CD4-positive, alpha-beta memory T cell (primary cell): Measurements from ENCODE around the gene TMEM52. TPM values are rescaled to one million over a fixed set of nuclear protein-coding genes. Genes with fewer than 3 reads are reported as not detected.
A peak's percentile ranks its signal among the peaks of the same experiment; 100 is the strongest.

Experiments used
- CTCF ChIA-PET: fragments of 350-600 bp; sonication (Branson Sonifier 250); formaldehyde crosslinking; loops from one replicate; lab custom pipeline; 2021; ENCODE audit warnings: inconsistent platforms; ENCODE audit not compliant: partially characterized antibody; lab: Charles Lee
- POLR2A ChIA-PET: fragments of 350-600 bp; sonication (Branson Sonifier 250); formaldehyde crosslinking; loops from one replicate; lab custom pipeline; 2021; ENCODE audit not compliant: partially characterized antibody; lab: Charles Lee
- DNase-seq, 5 donors: peaks; one replicate each; pipeline versions ENCODE4 v3.0.0 to v3.0.0-alpha.2; 2020 to 2022; ENCODE audit warnings: mixed read lengths in 1 of 5
- H3K27ac ChIP-seq: one replicate; pipeline ENCODE4 v1.7.0; 2013; ENCODE audit warnings: low read depth, low read length
- H3K27me3 ChIP-seq: 2 replicates; pipeline ENCODE4 v1.7.0; 2013; ENCODE audit warnings: mild to moderate bottlenecking, low read length, moderate library complexity; ENCODE audit not compliant: insufficient read depth
- H3K36me3 ChIP-seq: 2 replicates; pipeline ENCODE4 v1.7.0; 2013; ENCODE audit warnings: mild to moderate bottlenecking, low read length, moderate library complexity; ENCODE audit not compliant: insufficient read depth
- H3K4me1 ChIP-seq: 2 replicates; pipeline ENCODE4 v1.7.0; 2013; ENCODE audit warnings: mild to moderate bottlenecking, low read length, moderate library complexity; ENCODE audit not compliant: insufficient read depth
- H3K4me3 ChIP-seq, 2 donors: one replicate each; pipeline ENCODE4 v1.7.0; 2013; ENCODE audit warnings: low read length in 2 of 2, mild to moderate bottlenecking in 1 of 2
- H3K9me3 ChIP-seq, 2 donors: one replicate each; pipeline ENCODE4 v1.7.0; 2013; ENCODE audit warnings: low read length in 2 of 2, control low read depth in 1 of 2; ENCODE audit not compliant: control insufficient read depth in 1 of 2
- H3K27ac Mint-ChIP-seq, 7 donors: one replicate each; pipeline ENCODE4 v1.8.0; 2020 to 2021; ENCODE audit warnings: mixed read lengths in 7 of 7, mild to moderate bottlenecking in 6 of 7, inconsistent platforms in 3 of 7, moderate library complexity in 3 of 7
- H3K27me3 Mint-ChIP-seq, 2 donors: one replicate each; pipeline ENCODE4 v1.8.0; 2020 to 2021; ENCODE audit warnings: mixed read lengths in 2 of 2
- H3K36me3 Mint-ChIP-seq, 2 donors: one replicate each; pipeline ENCODE4 v1.8.0; 2020 to 2021; ENCODE audit warnings: mixed read lengths in 2 of 2, inconsistent platforms in 1 of 2, mild to moderate bottlenecking in 1 of 2
- H3K4me1 Mint-ChIP-seq, 4 donors: one replicate each; pipeline ENCODE4 v1.8.0; 2020 to 2021; ENCODE audit warnings: mixed read lengths in 4 of 4, mild to moderate bottlenecking in 1 of 4
- H3K4me3 Mint-ChIP-seq, 8 donors: one replicate each; pipeline ENCODE4 v1.8.0; 2020 to 2021; ENCODE audit warnings: mixed read lengths in 8 of 8, mild to moderate bottlenecking in 7 of 8, moderate library complexity in 6 of 8, inconsistent platforms in 3 of 8
- H3K9me3 Mint-ChIP-seq, 8 donors: one replicate each; pipeline ENCODE4 v1.8.0; 2020 to 2021; ENCODE audit warnings: mixed read lengths in 8 of 8, mild to moderate bottlenecking in 5 of 8, inconsistent platforms in 3 of 8, moderate library complexity in 1 of 8
- intact Hi-C: fragments of 100-400 bp; cut with micrococcal nuclease; formaldehyde crosslinking; loops from one replicate; pipeline ENCODE4 v1.15.1; 2023
- polyA plus RNA-seq, 2 donors: library from polyadenylated mRNA; unstranded; fragments of 300-500 nt; fragmentation: Illumina TruSeq; gene quantifications; one replicate each; pipeline ENCODE4 v1.2.3, GENCODE V29; 2021
- total RNA-seq, 2 experiments: library from RNA; stranded (reverse); gene quantifications; one replicate each; pipeline ENCODE4 v1.2.3, GENCODE V29; 2021

The TMEM52 gene
- total and polyA plus RNA-seq, 4 experiments from 2014 or later: 0.55 TPM; not detected in 3

- Histone ChIP-seq H3K36me3 (no peaks in the 10 kb centered on the region), H3K9me3 (no peaks in the 10 kb centered on the region), H3K4me1 (no peaks in the 10 kb centered on the region), H3K4me3 (no peak overlapping the region), H3K27ac (no peak overlapping the region), H3K27me3 (no peaks in the 10 kb centered on the region)
- no peaks in the 10 kb centered on the region for H3K4me1 Mint-ChIP-seq
- CTCF ChIA-PET: no interaction called here
- DNase-seq: no peak
- intact Hi-C loops: no loop called here
- H3K9me3 Mint-ChIP-seq: no peaks in the 10 kb centered on the region
- H3K27me3 Mint-ChIP-seq: no peaks in the 10 kb centered on the region
- no peak overlapping the region for H3K27ac Mint-ChIP-seq
- H3K4me3 Mint-ChIP-seq: no peak overlapping the region
- POLR2A ChIA-PET: no interaction called here
- no peaks in the 10 kb centered on the region for H3K36me3 Mint-ChIP-seq
Measured at GRCh38 chr1:1926346-1926811, 7.3 kb upstream of the TMEM52 start.

- no peak for DNase-seq
- H3K27me3 ChIP-seq: no peaks in the 10 kb centered on the region
- H3K4me1 Mint-ChIP-seq: no peaks in the 10 kb centered on the region
- H3K36me3 Mint-ChIP-seq: no peaks in the 10 kb centered on the region
- ChIA-PET CTCF (no interaction called here), POLR2A (no interaction called here)
- no peak overlapping the region for H3K27ac Mint-ChIP-seq
- H3K27ac ChIP-seq: no peak overlapping the region
- H3K27me3 Mint-ChIP-seq: no peaks in the 10 kb centered on the region
- no peaks in the 10 kb centered on the region for H3K4me1 ChIP-seq
- intact Hi-C loops: no loop called here
- no peaks in the 10 kb centered on the region for H3K9me3 ChIP-seq
- H3K4me3 Mint-ChIP-seq: no peak overlapping the region
- no peak overlapping the region for H3K4me3 ChIP-seq
- H3K9me3 Mint-ChIP-seq: no peaks in the 10 kb centered on the region
- no peaks in the 10 kb centered on the region for H3K36me3 ChIP-seq
Measured at GRCh38 chr1:1925437-1926345, 6.6 kb upstream of the TMEM52 start.

- ChIA-PET CTCF (interaction anchor here (0.9 kb wide), 1 partner anchor 16 kb away, joined by 3 read pairs; no protein-coding TSS in a partner anchor), POLR2A (no interaction called here)
- DNase-seq: no peak
- Histone ChIP-seq H3K4me1 (peaks cover 2% of the 10 kb centered on the region), H3K36me3 (no peaks in the 10 kb centered on the region), H3K27ac (no peak overlapping the region), H3K9me3 (no peaks in the 10 kb centered on the region), H3K27me3 (no peaks in the 10 kb centered on the region), H3K4me3 (no peak overlapping the region)
- H3K9me3 Mint-ChIP-seq: no peaks in the 10 kb centered on the region
- intact Hi-C loops: no loop called here
- H3K4me1 Mint-ChIP-seq: no peaks in the 10 kb centered on the region
- no peak overlapping the region for H3K4me3 Mint-ChIP-seq
- H3K27ac Mint-ChIP-seq: peak overlapping the region in 1 of 7 donors; percentile 35
- no peaks in the 10 kb centered on the region for H3K36me3 Mint-ChIP-seq
- no peaks in the 10 kb centered on the region for H3K27me3 Mint-ChIP-seq
Measured at GRCh38 chr1:1924849-1925248, 5.8 kb upstream of the TMEM52 start.

DNA sequence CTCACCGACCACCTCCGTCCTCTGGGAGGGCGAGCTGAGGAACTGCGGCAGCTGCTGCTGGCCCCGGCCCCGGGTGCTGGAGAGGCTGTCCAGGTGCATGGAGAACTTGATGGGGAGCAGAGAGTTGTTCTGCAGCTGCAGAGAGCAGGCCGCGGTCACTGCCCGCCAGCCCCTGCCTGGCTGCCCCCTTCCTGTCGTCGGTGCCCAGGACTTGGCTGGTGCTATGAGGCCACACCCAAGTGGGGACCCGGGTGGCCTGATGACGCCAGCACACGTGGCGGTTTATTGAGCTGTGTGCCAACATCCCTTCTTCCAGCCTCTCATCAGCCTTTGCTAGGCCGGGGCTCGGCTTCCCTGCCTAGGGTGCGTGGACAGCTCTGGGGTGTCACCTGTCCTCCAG is 5.3 kb upstream of the TMEM52 start:
- intact Hi-C loops: no loop called here
- DNase-seq: no peak
- peak overlapping the region in 1 of 7 donors; percentile 35 for H3K27ac Mint-ChIP-seq
- no peaks in the 10 kb centered on the region for H3K27me3 ChIP-seq
- no peak overlapping the region for H3K27ac ChIP-seq
- H3K9me3 Mint-ChIP-seq: no peaks in the 10 kb centered on the region
- no peaks in the 10 kb centered on the region for H3K27me3 Mint-ChIP-seq
- no peaks in the 10 kb centered on the region for H3K9me3 ChIP-seq
- ChIA-PET POLR2A (no interaction called here), CTCF (interaction anchor here (0.9 kb wide), 1 partner anchor 15 kb away, joined by 3 read pairs; no protein-coding TSS in a partner anchor)
- H3K4me1 ChIP-seq: peaks cover 6% of the 10 kb centered on the region
- H3K4me1 Mint-ChIP-seq: peaks cover 0 to 4% (median 1%) of the 10 kb centered on the region in 4 donors
- no peaks in the 10 kb centered on the region for H3K36me3 Mint-ChIP-seq
- H3K36me3 ChIP-seq: no peaks in the 10 kb centered on the region
- H3K4me3 Mint-ChIP-seq: no peak overlapping the region
- H3K4me3 ChIP-seq: no peak overlapping the region

DNA sequence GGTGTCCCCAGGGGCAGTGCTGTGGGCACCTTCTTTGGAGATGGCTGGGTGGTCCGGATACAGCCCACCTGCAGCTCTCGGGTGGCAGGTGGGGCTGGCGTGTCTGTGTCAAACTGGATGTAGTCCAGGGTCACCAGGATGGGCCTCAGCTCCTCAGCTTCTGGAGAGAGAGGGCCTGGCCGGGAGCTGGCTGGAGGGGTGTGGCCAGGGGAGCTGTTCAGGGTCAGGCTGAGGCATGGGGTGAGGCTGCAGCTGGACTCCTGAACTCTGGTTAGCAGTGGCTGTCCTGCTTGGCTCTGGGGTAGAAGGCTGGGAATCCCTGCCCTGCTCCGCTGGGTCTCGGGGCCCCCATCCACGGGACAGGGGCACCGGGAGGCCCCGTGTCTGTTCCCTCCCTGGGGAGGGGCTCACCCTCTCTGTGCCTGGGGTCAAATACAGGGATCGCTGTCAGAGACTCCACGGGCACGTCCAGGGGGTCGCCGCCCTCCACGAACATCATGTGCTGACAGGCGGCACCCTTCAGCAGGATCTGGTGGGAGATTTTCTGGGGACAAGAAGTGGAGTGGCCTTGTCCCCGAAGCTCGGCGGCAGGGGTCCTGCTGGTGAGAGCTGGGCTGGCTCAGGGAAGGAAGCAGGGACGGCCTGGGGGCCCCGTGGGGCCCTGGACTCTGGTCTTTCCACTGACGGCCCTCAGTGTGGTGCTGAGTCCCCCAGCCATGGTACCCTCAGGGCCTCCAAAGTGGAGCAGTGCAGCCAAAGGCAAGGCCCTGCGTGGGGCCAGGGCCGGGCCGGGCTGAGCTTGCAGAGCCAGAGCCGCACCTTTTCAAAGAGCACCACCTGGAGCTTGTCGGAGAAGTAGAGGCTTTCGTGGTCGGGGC is 4.1 kb upstream of the TMEM52 start:
- intact Hi-C loops: no loop called here
- Histone ChIP-seq H3K36me3 (no peaks in the 10 kb centered on the region), H3K27me3 (no peaks in the 10 kb centered on the region), H3K4me1 (peaks cover 13% of the 10 kb centered on the region), H3K27ac (no peak overlapping the region), H3K4me3 (no peak overlapping the region), H3K9me3 (no peaks in the 10 kb centered on the region)
- Mint-ChIP-seq H3K36me3 (no peaks in the 10 kb centered on the region), H3K27ac (no peak overlapping the region), H3K27me3 (no peaks in the 10 kb centered on the region), H3K4me3 (no peak overlapping the region), H3K4me1 (peaks cover 1 to 7% (median 2%) of the 10 kb centered on the region in 4 donors), H3K9me3 (no peaks in the 10 kb centered on the region)
- CTCF ChIA-PET: no interaction called here
- POLR2A ChIA-PET: interaction anchor here (0.9 to 1.0 kb wide), 2 partner anchors 14 kb away, joined by 3 read pairs; no protein-coding TSS in a partner anchor
- DNase-seq: no peak

DNA sequence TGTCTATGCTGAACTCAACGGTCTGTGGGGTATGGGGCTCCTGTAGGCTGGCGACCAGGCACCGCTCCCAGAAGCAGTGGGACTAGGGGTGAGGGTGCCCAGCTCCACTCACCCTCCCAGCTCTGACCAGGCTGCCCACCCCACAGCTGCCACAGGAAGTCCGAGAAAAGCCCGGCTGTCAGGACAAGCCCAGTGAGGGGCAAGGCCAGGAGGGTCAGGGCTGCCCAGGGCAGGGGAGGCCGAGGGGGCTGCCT is 3.5 kb upstream of the TMEM52 start:
- Mint-ChIP-seq H3K4me1 (peaks cover 1 to 12% (median 5%) of the 10 kb centered on the region in 4 donors), H3K27ac (no peak overlapping the region)

More for the DNA sequence above, 3.5 kb upstream of the TMEM52 start:
- no peaks in the 10 kb centered on the region for H3K36me3 Mint-ChIP-seq
- intact Hi-C loops: no loop called here
- CTCF ChIA-PET: no interaction called here
- H3K27ac ChIP-seq: no peak overlapping the region
- no peaks in the 10 kb centered on the region for H3K27me3 ChIP-seq
- DNase-seq: no peak
- no peaks in the 10 kb centered on the region for H3K36me3 ChIP-seq
- no peaks in the 10 kb centered on the region for H3K9me3 ChIP-seq
- POLR2A ChIA-PET: interaction anchor here (1.0 kb wide), 1 partner anchor 13 kb away, joined by 3 read pairs; no protein-coding TSS in a partner anchor
- H3K4me3 Mint-ChIP-seq: no peak overlapping the region
- H3K9me3 Mint-ChIP-seq: no peaks in the 10 kb centered on the region
- peaks cover 17% of the 10 kb centered on the region for H3K4me1 ChIP-seq
- no peak overlapping the region for H3K4me3 ChIP-seq
- H3K27me3 Mint-ChIP-seq: no peaks in the 10 kb centered on the region
